HepG2 (cell line): ENCODE results near the gene SPTA1.

Experiments
- CTCF ChIP-seq: sonication (generic); formaldehyde crosslinking; IDR thresholded peaks from 2 replicates; pipeline ENCODE4 v1.5.0; 2020; ENCODE audit warnings: mild to moderate bottlenecking, missing genetic modification reagents, moderate library complexity
- TCF12 ChIP-seq, 2 experiments: fragments of 450-650 bp in 1 of 2; sonication (generic) in 1 of 2; formaldehyde crosslinking in 1 of 2; IDR thresholded peaks; 2 replicates each; pipeline versions ENCODE4 v1.6.1 to v1.8.0; 2017 to 2022; ENCODE audit warnings: antibody characterized with exemption in 1 of 2, mild to moderate bottlenecking in 1 of 2, missing genetic modification reagents in 1 of 2, moderate library complexity in 1 of 2
- TP53 ChIP-seq: sonication (generic); formaldehyde crosslinking; conservative IDR thresholded peaks from 2 replicates; pipeline ENCODE4 v1.4.0; 2020; ENCODE audit warnings: missing genetic modification reagents

DNA sequence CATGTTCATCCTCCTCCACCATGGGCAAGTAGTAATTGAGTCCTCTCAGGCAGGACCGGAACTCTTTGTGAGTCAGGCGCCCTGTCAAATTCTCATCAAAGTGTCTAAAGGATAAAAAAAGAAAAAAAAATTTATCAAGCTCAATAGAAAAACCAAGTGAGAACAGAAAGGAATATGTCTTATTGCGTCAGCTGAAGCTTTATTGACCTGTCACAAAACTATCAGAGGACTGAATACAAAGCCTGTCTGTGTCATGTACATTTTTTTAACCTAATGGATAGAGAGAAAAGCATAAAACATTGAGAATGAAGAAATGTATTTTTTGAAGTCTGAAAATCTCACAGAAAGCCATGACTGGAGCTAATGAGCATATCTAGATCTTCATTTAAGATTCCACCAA lies 72.8 kb downstream of the SPTA1 start:
- TF ChIP-seq CTCF (CRISPR knock-in tag): no peak
- TF ChIP-seq TP53: no peak
- no peak for TF ChIP-seq TCF12 (IDR thresholded peaks at IDR 0.05)
- TF ChIP-seq TCF12 (CRISPR knock-in tag; IDR thresholded peaks at IDR 0.05): no peak
